Femur (tissue), 1 donor: ENCODE results near the gene ASTN1.

Experiments used
- DNase-seq: peaks from one replicate; pipeline ENCODE4 v3.0.0-alpha.2; 2017

The ASTN1 gene

GRCh38 chr1:177024623-177025022 lies 139.9 kb downstream of the ASTN1 start:
- no peak for DNase-seq

- no peak for DNase-seq
These were observed 140.8 kb downstream of the ASTN1 start for GRCh38 chr1:177023726-177024125.

- DNase-seq = no peak
These were observed 141.3 kb downstream of the ASTN1 start for GRCh38 chr1:177023249-177023648.

- DNase-seq = no peak
These were observed 142.8 kb downstream of the ASTN1 start for GRCh38 chr1:177021687-177022086.

- peak; percentile 57 for DNase-seq
These were observed 143.5 kb downstream of the ASTN1 start for GRCh38 chr1:177020851-177021589.

- no peak for DNase-seq
These were observed 147.1 kb downstream of the ASTN1 start for GRCh38 chr1:177017287-177017852.

- DNase-seq = no peak
These were observed 150.2 kb downstream of the ASTN1 start for GRCh38 chr1:177014325-177014724.

GRCh38 chr1:177012342-177012925 lies 152.1 kb downstream of the ASTN1 start:
- DNase-seq = no peak

- no peak for DNase-seq
These were observed 153.0 kb downstream of the ASTN1 start for GRCh38 chr1:177011508-177011907.

- DNase-seq = no peak
These were observed 154.2 kb downstream of the ASTN1 start for GRCh38 chr1:177010211-177010825.

- no peak for DNase-seq
These were observed 155.9 kb downstream of the ASTN1 start for GRCh38 chr1:177008653-177009052.

- DNase-seq = no peak
These were observed 156.9 kb downstream of the ASTN1 start for GRCh38 chr1:177007437-177008161.

GRCh38 chr1:177002891-177003290 lies 161.6 kb downstream of the ASTN1 start:
- no peak for DNase-seq

- no peak for DNase-seq
These were observed 163.0 kb downstream of the ASTN1 start for GRCh38 chr1:177001556-177001955.

- DNase-seq = no peak
These were observed 166.2 kb downstream of the ASTN1 start for GRCh38 chr1:176998183-176998795.

- DNase-seq = peak; percentile 45
These were observed 167.9 kb downstream of the ASTN1 start for GRCh38 chr1:176996456-176997090.

GRCh38 chr1:176994931-176995596 lies 169.4 kb downstream of the ASTN1 start:
- DNase-seq = no peak

GRCh38 chr1:176993587-176993986 lies 170.9 kb downstream of the ASTN1 start:
- DNase-seq = no peak

GRCh38 chr1:176989754-176990153 lies 174.8 kb downstream of the ASTN1 start:
- DNase-seq = peak; percentile 57

- no peak for DNase-seq
These were observed 175.5 kb downstream of the ASTN1 start for GRCh38 chr1:176989023-176989422.

GRCh38 chr1:176987016-176987415 lies 177.5 kb downstream of the ASTN1 start:
- no peak for DNase-seq

GRCh38 chr1:176983731-176984130 lies 180.8 kb downstream of the ASTN1 start:
- DNase-seq = no peak
